ENCODE data around the gene ADAMTSL2. TPM values are rescaled to one million over a fixed set of nuclear protein-coding genes. Genes with fewer than 3 reads are reported as not detected.

Gene ADAMTSL2
- total and polyA plus RNA-seq, 2 donors, result 0.68 to 1.7 TPM

- DNase-seq (ENCODE audit: low read depth in 6 of 9, low spot score in 9 of 9), result no peak
- peaks cover 0 to 2% of the 10 kb centered on the region in 2 donors for H3K4me1 ChIP-seq (ENCODE audit: control insufficient read depth in 2 of 2, insufficient read depth in 2 of 2, low read length in 2 of 2)
- H3K36me3 ChIP-seq (ENCODE audit: control insufficient read depth in 2 of 2, insufficient read depth in 2 of 2, low read length in 1 of 2), result no peaks in the 10 kb centered on the region
- 96% methylated on average over 8 of the region's 8 CpGs for WGBS
- no peak overlapping the region for H3K4me3 ChIP-seq (ENCODE audit: low read length in 2 of 2)
- no peaks in the 10 kb centered on the region for H3K9me3 ChIP-seq (ENCODE audit: control insufficient read depth in 2 of 2, insufficient read depth in 1 of 2, low read length in 1 of 2)
- H3K27ac ChIP-seq (ENCODE audit: low read depth in 1 of 2, low read length in 1 of 2), result no peak overlapping the region
- H3K27me3 ChIP-seq (ENCODE audit: control insufficient read depth in 2 of 2, insufficient read depth in 1 of 2, low read length in 1 of 2), result peaks cover 0 to 3% of the 10 kb centered on the region in 2 donors
Measured at GRCh38 chr9:133491656-133491925, 42.9 kb upstream of the ADAMTSL2 start.

GRCh38 chr9:133492061-133493021 lies 42.2 kb upstream of the ADAMTSL2 start:
- H3K27ac ChIP-seq (ENCODE audit: low read depth in 1 of 2, low read length in 1 of 2), result no peak overlapping the region
- H3K36me3 ChIP-seq (ENCODE audit: control insufficient read depth in 2 of 2, insufficient read depth in 2 of 2, low read length in 1 of 2), result no peaks in the 10 kb centered on the region
- peaks cover 0 to 2% of the 10 kb centered on the region in 2 donors for H3K4me1 ChIP-seq (ENCODE audit: control insufficient read depth in 2 of 2, insufficient read depth in 2 of 2, low read length in 2 of 2)
- no peak overlapping the region for H3K4me3 ChIP-seq (ENCODE audit: low read length in 2 of 2)
- no peak for DNase-seq (ENCODE audit: low read depth in 6 of 9, low spot score in 9 of 9)
- peaks cover 0 to 8% of the 10 kb centered on the region in 2 donors for H3K27me3 ChIP-seq (ENCODE audit: control insufficient read depth in 2 of 2, insufficient read depth in 1 of 2, low read length in 1 of 2)
- no peaks in the 10 kb centered on the region for H3K9me3 ChIP-seq (ENCODE audit: control insufficient read depth in 2 of 2, insufficient read depth in 1 of 2, low read length in 1 of 2)
- WGBS, result 92% methylated on average over 33 of the region's 33 CpGs

GRCh38 chr9:133493428-133493827 lies 41.1 kb upstream of the ADAMTSL2 start:
- no peak for DNase-seq (ENCODE audit: low read depth in 6 of 9, low spot score in 9 of 9)
- peaks cover 0 to 2% of the 10 kb centered on the region in 2 donors for H3K4me1 ChIP-seq (ENCODE audit: control insufficient read depth in 2 of 2, insufficient read depth in 2 of 2, low read length in 2 of 2)

GRCh38 chr9:133493845-133494540 lies 40.5 kb upstream of the ADAMTSL2 start:
- 95% methylated on average over 23 of the region's 23 CpGs for WGBS
- Histone ChIP-seq H3K27ac (ENCODE audit: low read depth in 1 of 2, low read length in 1 of 2) (no peak overlapping the region), H3K4me1 (ENCODE audit: control insufficient read depth in 2 of 2, insufficient read depth in 2 of 2, low read length in 2 of 2) (peaks cover 0 to 2% of the 10 kb centered on the region in 2 donors), H3K27me3 (ENCODE audit: control insufficient read depth in 2 of 2, insufficient read depth in 1 of 2, low read length in 1 of 2) (peaks cover 0 to 8% of the 10 kb centered on the region in 2 donors), H3K9me3 (ENCODE audit: control insufficient read depth in 2 of 2, insufficient read depth in 1 of 2, low read length in 1 of 2) (no peaks in the 10 kb centered on the region), H3K36me3 (ENCODE audit: control insufficient read depth in 2 of 2, insufficient read depth in 2 of 2, low read length in 1 of 2) (no peaks in the 10 kb centered on the region), H3K4me3 (ENCODE audit: low read length in 2 of 2) (no peak overlapping the region)
- DNase-seq (ENCODE audit: low read depth in 6 of 9, low spot score in 9 of 9), result no peak

More at GRCh38 chr9:133493428-133493827, 41.1 kb upstream of the ADAMTSL2 start:
- no peaks in the 10 kb centered on the region for H3K9me3 ChIP-seq (ENCODE audit: control insufficient read depth in 2 of 2, insufficient read depth in 1 of 2, low read length in 1 of 2)
- H3K36me3 ChIP-seq (ENCODE audit: control insufficient read depth in 2 of 2, insufficient read depth in 2 of 2, low read length in 1 of 2), result no peaks in the 10 kb centered on the region
- no peak overlapping the region for H3K4me3 ChIP-seq (ENCODE audit: low read length in 2 of 2)
- H3K27me3 ChIP-seq (ENCODE audit: control insufficient read depth in 2 of 2, insufficient read depth in 1 of 2, low read length in 1 of 2), result peaks cover 0 to 8% of the 10 kb centered on the region in 2 donors
- H3K27ac ChIP-seq (ENCODE audit: low read depth in 1 of 2, low read length in 1 of 2), result no peak overlapping the region
- WGBS, result 87% methylated on average over 11 of the region's 11 CpGs

- H3K36me3 ChIP-seq (ENCODE audit: control insufficient read depth in 2 of 2, insufficient read depth in 2 of 2, low read length in 1 of 2), result no peaks in the 10 kb centered on the region
- 96% methylated on average over 24 of the region's 24 CpGs for WGBS
- no peaks in the 10 kb centered on the region for H3K9me3 ChIP-seq (ENCODE audit: control insufficient read depth in 2 of 2, insufficient read depth in 1 of 2, low read length in 1 of 2)
- DNase-seq (ENCODE audit: low read depth in 6 of 9, low spot score in 9 of 9), result no peak
- H3K4me1 ChIP-seq (ENCODE audit: control insufficient read depth in 2 of 2, insufficient read depth in 2 of 2, low read length in 2 of 2), result peaks cover 0 to 2% of the 10 kb centered on the region in 2 donors
- H3K27me3 ChIP-seq (ENCODE audit: control insufficient read depth in 2 of 2, insufficient read depth in 1 of 2, low read length in 1 of 2), result peaks cover 0 to 12% of the 10 kb centered on the region in 2 donors
- H3K4me3 ChIP-seq (ENCODE audit: low read length in 2 of 2), result no peak overlapping the region
- no peak overlapping the region for H3K27ac ChIP-seq (ENCODE audit: low read depth in 1 of 2, low read length in 1 of 2)
Measured at GRCh38 chr9:133494636-133495326, 39.7 kb upstream of the ADAMTSL2 start.

GRCh38 chr9:133495327-133496293 lies 38.9 kb upstream of the ADAMTSL2 start:
- Histone ChIP-seq H3K4me1 (ENCODE audit: control insufficient read depth in 2 of 2, insufficient read depth in 2 of 2, low read length in 2 of 2) (peaks cover 0 to 2% of the 10 kb centered on the region in 2 donors), H3K9me3 (ENCODE audit: control insufficient read depth in 2 of 2, insufficient read depth in 1 of 2, low read length in 1 of 2) (no peaks in the 10 kb centered on the region), H3K27ac (ENCODE audit: low read depth in 1 of 2, low read length in 1 of 2) (no peak overlapping the region), H3K36me3 (ENCODE audit: control insufficient read depth in 2 of 2, insufficient read depth in 2 of 2, low read length in 1 of 2) (no peaks in the 10 kb centered on the region), H3K4me3 (ENCODE audit: low read length in 2 of 2) (no peak overlapping the region), H3K27me3 (ENCODE audit: control insufficient read depth in 2 of 2, insufficient read depth in 1 of 2, low read length in 1 of 2) (peaks cover 0 to 10% of the 10 kb centered on the region in 2 donors)
- WGBS, result 98% methylated on average over 24 of the region's 24 CpGs
- DNase-seq (ENCODE audit: low read depth in 6 of 9, low spot score in 9 of 9), result no peak

GRCh38 chr9:133496861-133497842 lies 37.4 kb upstream of the ADAMTSL2 start:
- Histone ChIP-seq H3K9me3 (ENCODE audit: control insufficient read depth in 2 of 2, insufficient read depth in 1 of 2, low read length in 1 of 2) (no peaks in the 10 kb centered on the region), H3K36me3 (ENCODE audit: control insufficient read depth in 2 of 2, insufficient read depth in 2 of 2, low read length in 1 of 2) (no peaks in the 10 kb centered on the region), H3K4me1 (ENCODE audit: control insufficient read depth in 2 of 2, insufficient read depth in 2 of 2, low read length in 2 of 2) (peaks cover 0 to 2% of the 10 kb centered on the region in 2 donors), H3K27ac (ENCODE audit: low read depth in 1 of 2, low read length in 1 of 2) (no peak overlapping the region), H3K27me3 (ENCODE audit: control insufficient read depth in 2 of 2, insufficient read depth in 1 of 2, low read length in 1 of 2) (peaks cover 0 to 10% of the 10 kb centered on the region in 2 donors), H3K4me3 (ENCODE audit: low read length in 2 of 2) (no peak overlapping the region)
- 89% methylated on average over 35 of the region's 35 CpGs for WGBS
- DNase-seq (ENCODE audit: low read depth in 6 of 9, low spot score in 9 of 9), result no peak

Measured in thymus (tissue), 11 donors.